PFSK-1 (cell line): Measurements from ENCODE around the gene ZNF598.

ENCODE experiments used
- FOXP2 ChIP-seq: optimal IDR thresholded peaks from 2 replicates; pipeline ENCODE3; 2011; ENCODE audit warnings: borderline replicate concordance, control low read depth, inconsistent platforms; ENCODE audit not compliant: insufficient read depth; ENCODE audit errors: extremely low read length, extremely low read depth
- POLR2AphosphoS5 ChIP-seq: IDR thresholded peaks from 2 replicates; pipeline ENCODE4 v1.6.1; 2012; ENCODE audit warnings: low read depth, mild to moderate bottlenecking, control low read depth, low read length, moderate library complexity
- SIN3A ChIP-seq: IDR thresholded peaks from 2 replicates; pipeline ENCODE4 v1.6.1; 2012; ENCODE audit warnings: mild to moderate bottlenecking, low read length, moderate library complexity, borderline replicate concordance; ENCODE audit not compliant: insufficient read depth
- TAF1 ChIP-seq: IDR thresholded peaks from 2 replicates; pipeline ENCODE4 v1.6.1; 2012; ENCODE audit warnings: low read length, control low read depth, borderline replicate concordance; ENCODE audit not compliant: insufficient read depth
- TF ChIP-seq, protein P1 (sequence below), 2 experiments: IDR thresholded peaks; 2 replicates each; pipeline versions ENCODE4 v1.6.1 to v1.8.0; 2011 to 2012; ENCODE audit warnings: low read depth in 2 of 2, low read length in 2 of 2, control low read depth in 1 of 2, inconsistent platforms in 1 of 2, mild to moderate bottlenecking in 1 of 2, moderate library complexity in 1 of 2; ENCODE audit not compliant: insufficient read depth in 1 of 2

ZNF598 gene

DNA sequence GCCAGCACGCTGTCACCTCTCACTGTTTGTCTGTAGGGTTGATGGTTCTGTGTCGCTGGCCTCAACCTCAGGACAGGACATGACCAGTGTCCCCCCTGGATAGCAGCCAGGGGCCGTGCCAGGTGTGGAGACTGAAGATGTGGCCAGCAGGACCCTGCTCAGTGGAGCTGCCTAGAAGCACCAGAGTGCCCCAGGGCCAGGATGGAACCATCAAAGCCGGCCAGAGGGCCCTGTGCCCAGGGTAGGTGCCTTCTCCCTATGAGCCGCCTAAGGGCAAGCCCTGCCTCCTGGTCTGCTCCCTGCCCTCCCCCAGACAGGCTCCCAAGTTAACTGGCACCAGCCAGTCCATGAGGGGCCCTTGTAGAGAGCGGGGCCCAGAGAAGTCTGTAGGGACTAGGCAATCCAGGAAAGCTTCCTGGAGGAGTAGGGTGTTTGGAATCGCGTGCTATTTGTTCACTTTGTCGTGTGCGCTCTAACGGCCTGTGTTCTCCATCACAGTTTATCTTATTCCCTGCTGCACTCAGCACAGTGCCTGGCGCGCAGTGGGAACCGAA, 50.8 kb downstream of the ZNF598 start:
- TF ChIP-seq SIN3A (no peak), FOXP2 (no peak), POLR2AphosphoS5 (no peak), TAF1 (no peak)
- TF ChIP-seq, protein P1, sequence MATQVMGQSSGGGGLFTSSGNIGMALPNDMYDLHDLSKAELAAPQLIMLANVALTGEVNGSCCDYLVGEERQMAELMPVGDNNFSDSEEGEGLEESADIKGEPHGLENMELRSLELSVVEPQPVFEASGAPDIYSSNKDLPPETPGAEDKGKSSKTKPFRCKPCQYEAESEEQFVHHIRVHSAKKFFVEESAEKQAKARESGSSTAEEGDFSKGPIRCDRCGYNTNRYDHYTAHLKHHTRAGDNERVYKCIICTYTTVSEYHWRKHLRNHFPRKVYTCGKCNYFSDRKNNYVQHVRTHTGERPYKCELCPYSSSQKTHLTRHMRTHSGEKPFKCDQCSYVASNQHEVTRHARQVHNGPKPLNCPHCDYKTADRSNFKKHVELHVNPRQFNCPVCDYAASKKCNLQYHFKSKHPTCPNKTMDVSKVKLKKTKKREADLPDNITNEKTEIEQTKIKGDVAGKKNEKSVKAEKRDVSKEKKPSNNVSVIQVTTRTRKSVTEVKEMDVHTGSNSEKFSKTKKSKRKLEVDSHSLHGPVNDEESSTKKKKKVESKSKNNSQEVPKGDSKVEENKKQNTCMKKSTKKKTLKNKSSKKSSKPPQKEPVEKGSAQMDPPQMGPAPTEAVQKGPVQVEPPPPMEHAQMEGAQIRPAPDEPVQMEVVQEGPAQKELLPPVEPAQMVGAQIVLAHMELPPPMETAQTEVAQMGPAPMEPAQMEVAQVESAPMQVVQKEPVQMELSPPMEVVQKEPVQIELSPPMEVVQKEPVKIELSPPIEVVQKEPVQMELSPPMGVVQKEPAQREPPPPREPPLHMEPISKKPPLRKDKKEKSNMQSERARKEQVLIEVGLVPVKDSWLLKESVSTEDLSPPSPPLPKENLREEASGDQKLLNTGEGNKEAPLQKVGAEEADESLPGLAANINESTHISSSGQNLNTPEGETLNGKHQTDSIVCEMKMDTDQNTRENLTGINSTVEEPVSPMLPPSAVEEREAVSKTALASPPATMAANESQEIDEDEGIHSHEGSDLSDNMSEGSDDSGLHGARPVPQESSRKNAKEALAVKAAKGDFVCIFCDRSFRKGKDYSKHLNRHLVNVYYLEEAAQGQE (IDR thresholded peaks at IDR 0.05; ENCODE audit: insufficient read depth in 1 of 2, low read depth in 2 of 2, low read length in 2 of 2): no peak

DNA sequence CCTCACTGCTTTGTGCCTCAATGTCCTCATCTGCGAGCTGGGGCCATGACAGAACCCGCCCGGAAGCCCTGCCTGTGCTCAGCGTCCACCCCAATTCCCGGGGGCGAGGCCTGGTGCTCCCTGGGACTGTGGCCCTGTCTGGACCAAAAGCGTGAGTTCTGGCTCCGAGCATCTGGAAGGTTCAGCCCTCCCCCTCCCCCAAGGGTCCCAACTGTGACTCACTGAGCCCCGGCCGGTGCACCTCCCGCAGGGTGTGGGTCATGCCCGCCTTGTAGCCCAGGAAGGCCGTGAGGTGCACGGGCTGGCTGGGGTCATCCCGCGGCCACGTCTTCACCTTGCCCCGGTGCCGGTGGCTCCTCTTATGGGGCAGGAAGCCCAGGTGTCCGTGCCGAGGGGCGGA, 55.9 kb downstream of the ZNF598 start:
- no peak for TF ChIP-seq FOXP2

DNA sequence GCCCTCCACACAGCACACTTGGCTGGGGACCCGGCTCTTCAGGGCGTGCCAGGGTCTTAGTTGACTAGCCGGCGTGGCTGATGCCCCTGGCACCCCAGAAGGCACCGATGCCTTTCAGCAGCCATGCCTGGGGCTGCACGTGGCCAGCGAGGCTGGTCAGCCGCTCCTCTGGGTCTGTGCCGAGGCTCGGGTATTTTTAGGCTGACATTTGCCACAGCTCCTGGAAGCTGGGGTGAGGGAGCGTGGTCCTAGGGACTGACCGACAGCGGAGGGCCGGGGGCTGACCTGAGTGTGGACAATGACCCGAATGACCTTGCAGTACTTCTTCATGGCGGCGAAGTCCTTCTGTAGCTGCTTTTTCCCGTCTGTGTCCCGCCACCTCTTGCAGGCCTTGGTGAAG, 59.1 kb downstream of the ZNF598 start:
- TF ChIP-seq POLR2AphosphoS5 (no peak), SIN3A (no peak), TAF1 (no peak), FOXP2 (no peak)
- TF ChIP-seq, protein P1 (IDR thresholded peaks at IDR 0.05; ENCODE audit: insufficient read depth in 1 of 2, low read depth in 2 of 2, low read length in 2 of 2): no peak

DNA sequence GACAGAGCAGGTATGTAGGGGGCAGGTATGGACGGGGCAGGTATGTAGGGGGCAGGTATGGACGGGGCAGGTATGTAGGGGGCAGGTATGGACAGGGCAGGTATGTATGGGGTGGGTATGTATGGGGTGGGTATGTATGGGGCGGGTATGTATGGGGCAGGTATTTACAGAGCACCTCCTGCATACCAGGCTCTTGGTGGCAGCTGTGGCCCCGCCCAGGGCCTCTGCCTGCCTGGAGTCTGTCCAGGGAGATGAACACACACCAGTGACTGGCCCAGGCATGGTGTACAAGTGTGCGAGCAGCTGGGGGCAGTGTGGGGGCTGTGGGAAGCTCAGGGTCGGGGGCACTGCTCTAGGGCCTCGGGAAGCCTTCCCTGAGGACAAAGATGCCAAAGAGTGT, 59.6 kb downstream of the ZNF598 start:
- TF ChIP-seq, protein P1 (IDR thresholded peaks at IDR 0.05; ENCODE audit: insufficient read depth in 1 of 2, low read depth in 2 of 2, low read length in 2 of 2): no peak
- TF ChIP-seq TAF1: no peak
- TF ChIP-seq POLR2AphosphoS5: no peak
- TF ChIP-seq SIN3A: no peak
- TF ChIP-seq FOXP2: no peak

DNA sequence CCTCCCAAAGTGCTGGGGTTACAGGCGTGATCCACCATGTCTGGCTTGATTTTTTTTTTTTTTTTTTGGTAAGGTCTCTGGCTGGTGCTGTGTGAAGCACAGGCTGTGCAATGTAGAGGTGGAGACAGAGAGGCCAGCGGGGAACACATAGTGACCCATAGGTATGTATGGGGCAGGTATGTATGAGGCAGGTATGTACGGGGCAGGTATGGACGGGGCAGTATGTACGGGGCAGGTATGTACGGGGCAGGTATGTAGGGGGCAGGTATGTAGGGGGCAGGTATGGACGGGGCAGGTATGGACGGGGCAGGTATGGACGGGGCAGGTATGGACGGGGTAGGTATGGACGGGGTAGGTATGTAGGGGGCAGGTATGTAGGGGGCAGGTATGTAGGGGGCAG, 60.1 kb downstream of the ZNF598 start:
- TF ChIP-seq SIN3A (no peak), TAF1 (no peak), POLR2AphosphoS5 (no peak), FOXP2 (no peak)
- TF ChIP-seq, protein P1 (IDR thresholded peaks at IDR 0.05; ENCODE audit: insufficient read depth in 1 of 2, low read depth in 2 of 2, low read length in 2 of 2): no peak
